CD1c-positive myeloid dendritic cell (primary cell): ENCODE measurements around the gene LGALS4.
"Not testable (repeated sequence)": the region's sequence is repeated elsewhere in the genome, so short reads cannot be mapped to it uniquely, and the experiment has no call there.

Experiments used
- DNase-seq: peaks from one replicate; pipeline ENCODE4 v3.0.0-alpha.2; 2016; ENCODE audit errors: extremely low spot score

The LGALS4 gene

GRCh38 chr19:38821230-38821825, 8.6 kb upstream of the LGALS4 start:
- not testable (repeated sequence) for DNase-seq

GRCh38 chr19:38819231-38819920, 6.6 kb upstream of the LGALS4 start:
- no peak for DNase-seq

- no peak for DNase-seq
Measured at GRCh38 chr19:38817081-38817480, 4.3 kb upstream of the LGALS4 start.

GRCh38 chr19:38816131-38816750, 3.5 kb upstream of the LGALS4 start:
- DNase-seq: no peak

GRCh38 chr19:38815059-38816001, 2.6 kb upstream of the LGALS4 start:
- DNase-seq: no peak

- DNase-seq: not testable (repeated sequence)
Measured at GRCh38 chr19:38813932-38814331, 1.2 kb upstream of the LGALS4 start.

GRCh38 chr19:38813323-38813722, 578 bp upstream of the LGALS4 start:
- DNase-seq: no peak

GRCh38 chr19:38812009-38812840, 520 bp downstream of the LGALS4 start:
- no peak for DNase-seq

GRCh38 chr19:38809592-38810252, 3.0 kb downstream of the LGALS4 start:
- DNase-seq: no peak

GRCh38 chr19:38808741-38809140, 4.0 kb downstream of the LGALS4 start:
- no peak for DNase-seq

GRCh38 chr19:38807374-38808098, 5.2 kb downstream of the LGALS4 start:
- not testable (repeated sequence) for DNase-seq

GRCh38 chr19:38806371-38806770, 6.4 kb downstream of the LGALS4 start:
- no peak for DNase-seq

GRCh38 chr19:38805180-38805579, 7.6 kb downstream of the LGALS4 start:
- DNase-seq: no peak

GRCh38 chr19:38803543-38803942, 9.2 kb downstream of the LGALS4 start:
- DNase-seq: no peak

- no peak for DNase-seq
Measured at GRCh38 chr19:38801359-38802095, 11.2 kb downstream of the LGALS4 start.

GRCh38 chr19:38800577-38801347, 12.0 kb downstream of the LGALS4 start:
- no peak for DNase-seq

- DNase-seq: no peak
Measured at GRCh38 chr19:38799104-38799503, 13.6 kb downstream of the LGALS4 start.

- DNase-seq: not testable (repeated sequence)
Measured at GRCh38 chr19:38797781-38798180, 15.0 kb downstream of the LGALS4 start.
